Measurements from ENCODE around the gene BSCL2.
"Not testable (repeated sequence)": the region's sequence is repeated elsewhere in the genome, so short reads cannot be mapped to it uniquely, and the experiment has no call there.

BSCL2 gene

DNA sequence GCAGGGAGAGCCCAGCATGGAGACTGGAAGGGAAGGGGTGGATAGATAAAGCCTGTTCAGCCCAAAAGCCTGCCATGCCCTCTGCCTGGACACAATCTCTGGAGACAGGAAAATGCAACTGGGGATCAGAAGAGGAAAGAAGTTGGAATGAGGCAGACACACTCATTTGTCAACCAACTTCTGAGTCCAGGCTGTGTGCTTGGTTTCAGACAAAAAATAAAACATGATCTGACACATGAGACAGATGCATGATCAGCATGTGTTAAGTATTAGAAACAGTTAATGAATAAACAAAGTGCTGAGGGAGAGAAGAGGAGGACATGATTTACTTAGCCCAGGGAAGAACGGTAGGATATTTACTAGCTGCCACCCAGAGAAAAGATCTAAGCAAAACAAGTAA is 18.7 kb downstream of the BSCL2 start:
- no peak for DNase-seq (ENCODE audit: low read depth in 1 of 2, low spot score in 1 of 2)

GRCh38 chr11:62687508-62688396 is 19.5 kb downstream of the BSCL2 start:
- DNase-seq (ENCODE audit: low read depth in 1 of 2, low spot score in 1 of 2) = no peak

DNA sequence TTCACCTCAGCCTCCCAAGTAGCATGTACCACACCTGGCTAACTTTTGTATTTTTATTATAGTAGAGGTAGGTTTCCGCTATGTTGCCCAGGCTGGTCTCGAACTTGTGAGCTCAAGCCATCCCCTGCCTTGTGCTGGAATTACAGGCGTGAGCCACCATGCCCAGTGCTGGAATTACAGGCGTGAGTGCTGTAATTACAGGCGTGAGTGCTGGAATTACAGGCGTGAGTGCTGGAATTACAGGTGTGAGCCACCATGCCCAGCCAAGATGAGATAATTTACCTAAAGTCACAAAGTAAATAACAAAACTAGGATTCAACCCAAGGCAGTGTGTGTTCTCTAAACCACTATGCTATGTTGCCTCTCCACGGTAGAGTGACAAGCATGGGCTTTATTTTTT is 24.7 kb downstream of the BSCL2 start:
- DNase-seq (ENCODE audit: low read depth in 1 of 2, low spot score in 1 of 2) = no peak

- DNase-seq (ENCODE audit: low read depth in 1 of 2, low spot score in 1 of 2) = no peak
Observed at GRCh38 chr11:62680825-62681240, 26.4 kb downstream of the BSCL2 start.

DNA sequence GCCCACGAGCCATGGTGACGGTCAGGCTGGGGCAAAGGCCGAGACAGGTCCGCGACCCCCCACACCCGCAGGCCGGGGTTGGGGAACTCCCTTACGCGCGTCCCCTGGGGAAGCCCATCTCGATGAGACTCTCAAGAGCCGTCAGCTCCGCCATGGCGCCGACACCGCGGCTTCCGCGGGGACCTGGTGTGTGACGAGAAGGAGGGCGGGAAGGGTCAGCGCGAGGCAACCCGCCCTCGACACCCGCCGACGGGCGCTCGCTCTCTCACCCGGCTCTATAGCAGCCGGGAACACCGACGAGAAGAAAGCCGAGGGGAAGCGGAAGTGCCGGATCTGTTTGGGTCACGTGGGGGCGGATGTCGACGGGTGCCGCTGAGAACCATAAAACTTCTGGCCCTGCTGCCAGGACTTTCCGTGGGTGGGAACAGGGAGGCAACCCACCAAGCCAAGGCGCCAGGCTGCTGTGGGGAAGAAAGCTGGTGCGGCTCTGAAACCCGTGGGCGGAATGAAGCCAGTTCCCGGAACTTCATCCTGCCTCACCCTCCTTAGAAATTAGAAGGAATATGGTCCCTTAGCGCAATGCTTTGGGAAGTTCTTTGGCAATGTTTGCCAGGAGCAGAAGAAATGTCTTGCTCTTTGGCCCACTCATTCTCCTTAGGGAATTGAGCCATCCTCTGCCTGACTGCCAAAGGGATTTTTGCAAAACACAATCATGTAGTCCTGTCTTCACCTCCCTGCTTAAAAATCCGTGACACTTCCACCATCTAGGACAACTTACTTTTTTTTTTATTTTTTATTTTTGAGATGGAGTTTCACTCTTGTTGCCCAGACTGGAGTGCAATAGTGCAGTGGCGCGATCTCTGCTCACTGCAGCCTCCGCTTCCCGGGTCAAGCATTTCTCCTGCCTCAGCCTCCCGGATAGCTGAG is 28.2 kb downstream of the BSCL2 start, which contains the start of gene UBXN1:
Gene UBXN1 (minus strand): TSS at position 304 of the 927 bp plus-strand sequence. CDS start 150 bp downstream, at position 154.
- peak; percentile 63 to 77 for DNase-seq (ENCODE audit: low read depth in 1 of 2, low spot score in 1 of 2)

DNA sequence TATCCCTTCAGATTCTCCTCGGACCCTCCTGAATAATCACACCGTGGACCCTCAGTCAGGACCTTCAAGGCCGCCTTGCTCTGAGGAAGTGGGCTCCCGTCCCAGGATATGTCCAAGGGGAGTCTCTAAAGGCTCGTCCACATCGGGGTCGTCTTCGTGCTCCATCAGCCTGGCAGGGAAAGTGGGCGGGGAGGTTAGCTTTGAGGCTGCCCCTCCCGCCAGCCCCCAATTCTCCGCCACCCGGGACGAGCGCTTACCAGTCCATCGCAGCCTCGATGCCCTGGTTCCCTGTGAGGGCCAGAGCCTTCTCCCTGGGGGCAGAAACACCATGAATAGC is 28.8 kb downstream of the BSCL2 start:
- DNase-seq (ENCODE audit: low read depth in 1 of 2, low spot score in 1 of 2) = no peak

DNA sequence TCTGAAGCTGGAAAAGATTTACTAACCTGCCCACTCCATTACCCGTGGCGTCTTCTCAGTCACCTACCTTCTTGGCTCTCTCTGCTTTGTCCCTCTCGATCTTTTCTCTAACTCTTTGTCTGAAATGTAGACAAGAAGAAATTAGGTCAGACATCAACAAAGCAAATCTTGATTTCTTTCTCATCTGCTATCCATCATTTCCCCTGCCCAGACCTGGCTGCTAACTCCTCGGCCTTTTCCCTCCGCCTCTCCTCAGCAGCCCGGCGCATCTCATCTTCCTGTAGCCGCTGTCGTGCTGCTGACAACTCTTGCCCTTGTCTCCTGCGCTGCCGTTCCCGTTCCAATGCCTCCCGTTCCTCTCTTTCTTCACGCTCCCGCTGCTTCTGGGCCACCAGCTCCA is 29.5 kb downstream of the BSCL2 start:
- DNase-seq (ENCODE audit: low read depth in 1 of 2, low spot score in 1 of 2) = no peak

DNA sequence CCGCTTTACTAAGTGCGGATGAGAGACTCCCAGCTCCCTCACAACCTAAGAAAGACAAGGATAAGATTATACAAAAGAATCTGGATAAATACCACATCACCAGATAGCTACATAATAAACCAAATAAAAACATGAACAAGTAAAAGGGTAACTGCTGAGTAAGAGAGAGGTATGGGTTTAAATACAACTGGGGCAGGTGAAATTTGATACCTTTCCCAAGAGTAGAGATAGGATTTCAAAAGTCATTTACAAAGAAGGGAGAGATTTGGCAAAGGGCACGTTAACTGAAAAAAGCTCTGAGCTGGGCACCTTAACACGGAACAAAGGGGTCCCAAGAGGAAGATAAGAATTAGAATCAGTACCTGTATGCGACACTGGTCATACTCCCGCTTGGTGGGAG is 30.1 kb downstream of the BSCL2 start:
- no peak for DNase-seq (ENCODE audit: low read depth in 1 of 2, low spot score in 1 of 2)

GRCh38 chr11:62676698-62677097 is 30.5 kb downstream of the BSCL2 start:
- no peak for DNase-seq (ENCODE audit: low read depth in 1 of 2, low spot score in 1 of 2)

GRCh38 chr11:62675415-62675814 is 31.8 kb downstream of the BSCL2 start:
- DNase-seq (ENCODE audit: low read depth in 1 of 2, low spot score in 1 of 2) = not testable (repeated sequence)

DNA sequence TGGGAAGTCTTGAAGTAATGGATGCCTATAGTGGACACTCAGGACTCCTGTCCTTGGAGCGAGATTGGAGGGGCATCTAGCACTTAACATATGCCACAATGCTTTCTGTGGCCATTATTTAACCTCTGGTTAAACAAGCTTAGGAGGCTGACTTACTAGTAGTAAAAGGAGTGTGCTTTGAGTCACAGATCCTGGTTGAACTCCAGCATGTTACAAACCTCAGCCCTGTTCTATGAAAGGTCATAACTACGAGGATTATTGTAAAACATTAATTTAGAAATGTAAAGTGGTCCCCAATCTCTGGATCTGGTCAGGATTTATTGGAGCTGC is 34.1 kb downstream of the BSCL2 start:
- no peak for DNase-seq (ENCODE audit: low read depth in 1 of 2, low spot score in 1 of 2)

DNA sequence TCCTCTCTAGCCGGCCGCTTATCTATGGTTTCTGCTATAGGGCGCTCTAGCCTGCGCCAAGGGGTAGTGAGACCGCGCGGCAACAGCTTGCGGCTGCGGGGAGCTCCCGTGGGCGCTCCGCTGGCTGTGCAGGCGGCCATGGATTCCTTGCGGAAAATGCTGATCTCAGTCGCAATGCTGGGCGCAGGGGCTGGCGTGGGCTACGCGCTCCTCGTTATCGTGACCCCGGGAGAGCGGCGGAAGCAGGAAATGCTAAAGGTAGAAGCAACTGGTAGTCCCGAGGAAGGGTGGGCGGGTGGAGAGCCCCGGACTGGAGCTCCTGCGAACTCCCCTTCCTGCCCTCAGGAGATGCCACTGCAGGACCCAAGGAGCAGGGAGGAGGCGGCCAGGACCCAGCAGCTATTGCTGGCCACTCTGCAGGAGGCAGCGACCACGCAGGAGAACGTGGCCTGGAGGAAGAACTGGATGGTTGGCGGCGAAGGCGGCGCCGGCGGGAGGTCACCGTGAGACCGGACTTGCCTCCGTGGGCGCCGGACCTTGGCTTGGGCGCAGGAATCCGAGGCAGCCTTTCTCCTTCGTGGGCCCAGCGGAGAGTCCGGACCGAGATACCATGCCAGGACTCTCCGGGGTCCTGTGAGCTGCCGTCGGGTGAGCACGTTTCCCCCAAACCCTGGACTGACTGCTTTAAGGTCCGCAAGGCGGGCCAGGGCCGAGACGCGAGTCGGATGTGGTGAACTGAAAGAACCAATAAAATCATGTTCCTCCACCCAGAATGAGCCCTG is 35.4 kb downstream of the BSCL2 start, which contains the start of the genes LBHD1 and UQCC3:
Gene LBHD1 (minus strand): TSS at position 660 of the 782 bp plus-strand sequence. CDS start 2,236 bp downstream, outside the sequence.
Gene UQCC3 (plus strand): TSS at position 66 of the 782 bp plus-strand sequence. CDS start 73 bp downstream, at position 139.
- peak; percentile 49 to 52 for DNase-seq (ENCODE audit: low read depth in 1 of 2, low spot score in 1 of 2)

GRCh38 chr11:62671236-62671607 is 36.0 kb downstream of the BSCL2 start:
- DNase-seq (ENCODE audit: low read depth in 1 of 2, low spot score in 1 of 2) = peak in 1 of 2 donors; percentile 12

DNA sequence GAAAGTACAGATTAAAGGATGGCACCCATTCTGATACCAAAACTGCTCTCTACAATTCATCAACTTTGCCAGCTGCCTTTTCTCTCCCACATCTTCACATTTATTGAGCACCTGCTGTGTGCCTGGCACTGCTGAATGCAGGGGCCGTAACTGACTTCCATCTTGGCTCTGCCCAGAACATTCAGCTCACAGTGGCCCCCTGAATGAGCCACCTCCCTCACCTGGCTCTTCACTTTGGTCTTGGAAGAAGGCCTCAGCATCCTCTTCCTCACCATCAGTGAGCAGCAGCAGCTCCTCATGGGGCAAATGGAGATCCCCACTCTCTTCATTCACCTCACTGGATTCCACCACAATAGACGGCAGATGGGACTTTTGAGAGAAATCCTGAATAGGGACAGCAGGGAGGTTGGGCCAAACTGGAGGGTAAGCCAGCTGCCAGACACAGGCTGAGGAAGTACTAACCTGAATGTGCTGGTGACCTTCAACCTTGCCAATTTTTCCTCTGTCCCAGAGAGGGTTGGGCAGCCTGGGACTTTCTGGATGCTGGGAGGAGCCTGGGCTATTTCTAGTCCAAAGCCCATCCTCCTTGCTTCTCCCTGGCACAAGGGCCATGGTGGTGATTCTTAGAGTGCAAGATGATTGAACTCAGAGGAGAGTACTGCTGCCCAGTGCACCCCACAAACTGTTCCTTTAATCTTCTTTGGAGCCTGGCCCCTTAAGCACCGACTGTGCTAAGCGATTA is 37.6 kb downstream of the BSCL2 start:
- DNase-seq (ENCODE audit: low read depth in 1 of 2, low spot score in 1 of 2) = no peak

DNA sequence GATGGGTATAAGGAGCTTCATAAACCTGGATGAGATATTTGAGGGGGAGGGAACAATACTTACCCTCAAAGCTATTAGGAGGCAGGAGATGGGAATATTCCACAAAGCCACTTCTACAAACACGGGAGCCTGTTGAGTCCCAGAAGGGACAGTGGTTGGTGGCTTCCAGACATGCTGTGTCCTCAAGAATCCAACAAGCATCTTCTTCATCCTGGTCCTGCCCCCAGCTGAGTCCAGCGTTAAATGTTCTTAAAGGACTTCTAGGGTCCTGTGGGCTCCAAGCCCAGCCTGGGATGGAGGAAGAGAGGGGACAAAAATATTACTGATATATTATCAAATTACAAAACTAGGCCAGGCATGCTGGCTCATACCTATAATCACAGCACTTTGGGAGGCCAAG is 39.8 kb downstream of the BSCL2 start:
- no peak for DNase-seq (ENCODE audit: low read depth in 1 of 2, low spot score in 1 of 2)

GRCh38 chr11:62666259-62666926 is 40.8 kb downstream of the BSCL2 start:
- no peak for DNase-seq (ENCODE audit: low read depth in 1 of 2, low spot score in 1 of 2)

- DNase-seq (ENCODE audit: low read depth in 1 of 2, low spot score in 1 of 2) = peak; percentile 30 to 40
Observed at GRCh38 chr11:62665599-62666258, 41.5 kb downstream of the BSCL2 start.

GRCh38 chr11:62665075-62665598 is 42.1 kb downstream of the BSCL2 start, which contains the start of the genes C11orf98 and CSKMT:
Gene C11orf98 (minus strand): TSS chr11:62665210. CDS start chr11:62665169, 41 bp downstream.
Gene CSKMT (plus strand): TSS chr11:62665312. CDS start chr11:62665880, 568 bp downstream.
- peak; percentile 91 to 94 for DNase-seq (ENCODE audit: low read depth in 1 of 2, low spot score in 1 of 2)

Data from activated T-helper 1 cell treated with anti-CD3 and anti-CD28 coated beads, Interleukin-2, amount 50 U/mL, for 16 hours (primary cell).